NCI-H82 treated with DMSO at 0.1 percent for 48 hours (cell line): ENCODE measurements around the gene KIF3B.
A peak's percentile ranks its signal among the peaks of the same experiment; 100 is the strongest.

Experiments used
- DNase-seq: peaks from one replicate; lab custom pipeline; 2025; ENCODE audit not compliant: unreplicated experiment; lab: John Stamatoyannopoulos, UW

Gene KIF3B

DNA sequence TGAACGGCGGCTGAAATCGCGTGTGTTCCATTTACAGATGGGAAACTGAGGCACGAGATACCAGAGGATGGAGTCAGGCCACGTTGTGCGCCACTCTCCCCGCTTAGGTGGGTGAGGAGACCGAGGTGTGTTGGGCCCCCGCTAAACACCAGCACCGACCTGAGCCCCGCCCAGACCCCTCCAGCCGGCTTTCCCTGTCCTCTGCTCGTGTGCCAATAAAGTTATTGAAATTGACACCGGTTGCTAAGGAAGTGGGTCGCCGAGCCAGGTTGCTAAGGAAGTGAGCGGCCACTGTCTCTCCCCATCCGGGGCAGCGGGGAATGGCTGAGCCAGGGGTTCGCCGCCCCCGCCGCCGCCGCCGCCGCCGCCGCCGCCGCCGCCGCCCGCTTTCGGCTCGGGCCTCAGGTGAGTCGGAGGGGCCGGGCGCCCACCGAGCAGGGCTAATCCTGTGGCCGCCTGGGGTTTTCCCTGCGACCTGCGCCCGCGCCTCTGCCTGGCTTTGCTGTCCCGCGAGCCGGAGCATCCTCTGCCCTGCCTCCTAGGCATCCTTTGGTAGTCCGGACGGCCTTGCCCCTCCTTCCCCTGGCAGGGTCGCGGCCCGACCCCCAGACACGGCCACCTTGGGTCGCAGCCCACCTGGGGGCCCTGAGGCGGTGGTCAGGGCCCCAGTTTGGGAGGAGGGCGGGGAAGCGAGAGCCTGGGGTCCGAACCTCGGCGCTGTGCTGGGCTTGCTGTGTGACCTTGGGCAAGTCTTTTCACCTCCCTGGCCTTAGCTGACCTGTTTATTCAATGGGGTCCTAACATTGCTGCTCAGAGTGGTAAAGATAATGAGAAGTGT is at the start of gene KIF3B:
Gene KIF3B, plus strand, starts transcription at position 291 of the 838 bp plus-strand sequence. CDS start 32,127 bp downstream, outside the sequence.
- DNase-seq, result peak; percentile 80

DNA sequence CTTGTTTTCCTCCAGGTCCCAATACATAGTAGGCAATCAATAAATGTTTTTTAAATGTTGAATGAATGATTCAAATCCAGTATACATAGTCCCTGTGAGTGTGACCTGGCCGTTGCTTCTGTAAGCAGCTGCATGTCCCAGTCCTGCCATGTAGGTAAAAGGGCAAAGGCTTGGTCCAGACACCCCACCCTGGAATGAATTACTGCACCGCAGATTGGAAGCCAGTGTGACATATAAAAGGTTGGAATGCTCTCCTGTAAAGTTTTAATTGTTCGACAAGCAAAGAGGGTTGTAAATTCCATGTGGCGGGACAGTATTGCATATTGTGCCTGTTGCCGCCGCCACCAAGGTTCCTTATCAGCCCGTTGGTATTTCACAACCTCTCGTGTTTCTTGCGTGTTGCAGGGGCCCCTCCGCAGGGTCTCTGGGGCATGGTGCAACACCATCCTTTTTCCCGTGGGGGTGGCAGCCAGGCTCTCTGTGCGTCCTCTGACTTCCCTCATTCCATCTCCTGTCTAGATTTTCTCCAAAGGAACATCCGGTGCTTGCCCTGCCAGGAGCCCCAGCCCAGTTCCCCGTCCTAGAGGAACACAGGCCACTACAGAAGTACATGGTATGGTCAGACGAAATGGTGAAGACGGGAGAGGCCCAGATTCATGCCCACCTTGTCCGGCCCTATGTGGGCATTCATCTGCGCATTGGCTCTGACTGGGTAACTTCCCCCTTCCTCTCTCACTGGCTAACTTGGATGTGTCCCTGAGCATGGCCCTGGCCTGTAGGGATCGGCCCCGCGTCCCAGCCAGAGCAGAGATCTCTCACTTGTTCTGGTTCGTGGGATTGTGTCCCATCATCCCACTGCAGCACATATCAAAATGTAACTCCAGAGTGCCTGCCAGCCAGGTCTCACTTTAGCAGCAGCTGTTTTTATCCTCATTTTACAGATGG is 49.4 kb upstream of the KIF3B start:
- no peak for DNase-seq

DNA sequence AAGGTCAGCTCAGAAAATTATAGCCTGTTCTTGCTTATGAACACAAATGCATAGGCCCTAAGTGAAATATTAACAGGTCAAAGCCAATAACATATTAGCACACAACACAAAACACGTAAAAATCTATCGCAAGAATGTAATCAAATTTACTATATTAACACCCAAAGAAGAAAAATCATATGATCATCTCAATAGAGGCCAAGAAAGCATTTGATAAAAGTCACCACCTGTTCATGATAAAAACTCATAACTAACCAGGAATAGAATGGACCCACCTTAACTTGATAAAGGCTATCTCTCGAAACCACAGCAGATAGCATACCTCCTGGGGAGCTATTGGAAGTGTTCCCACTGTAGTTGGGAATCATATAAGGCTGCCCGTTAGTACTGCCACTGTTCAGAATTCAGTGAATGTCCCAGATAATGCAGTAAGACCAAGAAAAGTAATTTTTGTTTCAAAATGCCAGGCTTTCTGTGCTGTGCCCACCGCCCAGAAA is 48.2 kb upstream of the KIF3B start:
- no peak for DNase-seq

- no peak for DNase-seq
Observed at GRCh38 chr20:32230707-32231106, 46.7 kb upstream of the KIF3B start.

- no peak for DNase-seq
Observed at GRCh38 chr20:32231245-32231644, 46.2 kb upstream of the KIF3B start.

GRCh38 chr20:32231847-32232246 is 45.6 kb upstream of the KIF3B start:
- DNase-seq, result no peak

GRCh38 chr20:32232326-32232886 is 45.0 kb upstream of the KIF3B start:
- DNase-seq, result no peak

- no peak for DNase-seq
Observed at GRCh38 chr20:32233286-32233685, 44.2 kb upstream of the KIF3B start.

DNA sequence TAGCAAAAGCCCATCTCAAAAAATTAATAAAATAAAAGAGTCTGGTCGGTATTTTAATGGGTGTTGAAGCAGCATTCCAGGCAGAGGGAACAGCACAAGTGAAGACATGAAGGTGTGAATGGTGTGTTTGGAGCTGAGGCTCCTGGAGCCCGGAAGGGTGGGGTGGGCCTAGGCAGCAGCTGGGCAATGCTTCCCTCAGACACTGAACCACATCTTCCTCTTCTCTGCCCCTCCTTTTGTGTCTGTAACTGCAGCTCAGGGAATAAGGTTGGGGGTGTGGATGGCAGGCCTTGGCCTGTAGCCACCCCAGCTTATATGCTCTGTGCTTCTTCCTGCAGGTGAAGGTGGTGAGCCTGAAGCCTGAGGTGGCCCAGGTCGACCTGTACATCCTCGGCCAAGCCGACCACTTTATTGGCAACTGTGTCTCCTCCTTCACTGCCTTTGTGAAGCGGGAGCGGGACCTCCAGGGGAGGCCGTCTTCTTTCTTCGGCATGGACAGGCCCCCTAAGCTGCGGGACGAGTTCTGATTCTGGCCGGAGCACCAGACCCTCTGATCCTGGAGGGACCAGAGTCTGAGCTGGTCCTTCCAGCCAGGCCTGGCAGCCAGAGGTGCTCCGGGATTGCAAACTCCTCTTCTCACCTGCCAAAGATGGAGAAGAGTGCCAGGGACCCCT is 43.2 kb upstream of the KIF3B start:
- no peak for DNase-seq

- no peak for DNase-seq
Observed at GRCh38 chr20:32235331-32236047, 42.0 kb upstream of the KIF3B start.

DNA sequence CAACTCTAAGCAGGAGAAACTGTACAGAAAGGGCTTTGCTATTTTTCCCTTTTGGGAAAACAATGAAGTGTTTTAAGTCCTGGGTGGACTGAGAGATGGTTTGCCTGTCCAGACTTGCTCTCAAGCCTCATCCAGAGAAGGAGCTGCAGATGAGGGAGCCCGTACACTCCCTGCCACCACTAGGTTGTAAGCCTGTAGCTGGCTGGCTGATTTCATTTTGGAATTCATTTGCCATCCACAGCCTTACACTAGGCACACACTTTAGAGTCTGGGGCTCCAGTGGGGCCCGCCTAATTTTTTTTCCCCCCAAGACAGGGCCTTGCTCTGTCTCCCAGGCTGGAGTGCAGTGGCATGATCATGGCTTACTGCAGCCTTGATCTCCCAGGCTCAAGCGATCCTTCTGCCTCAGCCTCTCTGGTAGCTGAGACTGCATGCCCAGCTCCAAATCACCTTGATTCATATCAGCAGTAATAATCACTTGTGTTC is 41.4 kb upstream of the KIF3B start:
- no peak for DNase-seq

- DNase-seq, result no peak
Observed at GRCh38 chr20:32236819-32237218, 40.6 kb upstream of the KIF3B start.

GRCh38 chr20:32237419-32237818 is 40.0 kb upstream of the KIF3B start:
- DNase-seq, result no peak

DNA sequence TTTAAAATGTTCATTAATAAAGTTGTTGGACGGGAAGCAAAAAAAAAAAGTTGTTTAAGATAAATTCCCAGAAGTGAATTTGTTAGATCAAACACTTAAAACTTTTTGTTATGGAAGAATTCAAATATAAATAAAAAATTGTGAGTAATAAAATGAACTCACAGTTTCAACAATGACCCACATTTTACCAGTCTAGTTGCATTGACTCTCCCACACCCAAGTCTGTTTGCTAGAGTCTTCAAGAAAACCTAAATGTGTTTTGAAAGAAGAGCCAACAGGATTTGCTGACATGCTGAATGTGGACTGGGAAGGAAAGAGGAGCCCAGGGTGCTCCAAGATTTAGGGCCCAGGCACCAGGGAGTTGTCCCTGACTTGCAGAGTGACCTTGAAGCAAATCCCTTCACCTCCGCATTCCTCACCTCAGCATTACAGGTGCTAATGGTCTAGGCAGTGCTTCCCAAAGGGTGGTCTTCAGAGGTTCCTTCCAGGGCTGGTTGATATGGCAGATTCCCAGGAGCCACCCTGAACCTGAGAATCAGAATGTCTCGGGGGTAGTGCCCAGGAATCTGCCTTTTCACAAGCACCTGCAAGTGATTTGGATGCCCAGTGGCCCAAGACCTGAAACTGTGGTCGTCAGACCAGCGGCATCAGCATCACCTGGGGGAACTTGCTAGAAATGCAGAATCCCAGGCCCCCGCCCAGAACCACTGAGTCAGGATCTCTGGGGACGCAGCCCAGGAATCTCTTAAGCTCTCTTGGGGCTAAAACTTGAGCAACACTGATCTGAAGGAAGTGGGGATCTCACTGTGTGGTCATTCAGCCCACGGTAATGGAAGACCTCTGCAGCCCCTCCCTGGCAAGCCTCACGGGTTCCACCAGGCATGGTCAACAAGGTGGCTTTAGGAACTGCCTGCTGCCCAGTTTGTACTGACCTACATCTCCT is 38.7 kb upstream of the KIF3B start:
- DNase-seq, result no peak

- DNase-seq, result no peak
Observed at GRCh38 chr20:32240205-32240604, 37.2 kb upstream of the KIF3B start.

DNA sequence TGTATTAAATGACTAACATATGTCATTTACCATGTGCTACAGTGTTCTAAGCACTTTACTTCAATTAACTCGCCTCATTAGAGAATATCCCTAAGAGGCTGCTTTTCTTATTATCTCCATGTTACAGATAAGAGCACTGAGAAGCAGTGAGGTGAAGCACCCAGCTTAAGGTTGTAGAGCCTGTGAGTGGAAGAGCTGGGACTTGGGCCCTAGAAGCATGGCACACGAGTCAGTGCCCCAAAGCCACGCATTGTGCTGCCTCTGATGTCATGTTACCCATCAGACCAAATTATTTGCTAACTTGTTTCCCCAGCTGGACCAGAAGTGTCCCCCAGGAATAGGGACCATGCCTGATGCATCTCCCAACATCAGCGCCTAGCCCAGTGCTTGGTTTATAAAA is 35.6 kb upstream of the KIF3B start:
- DNase-seq, result peak; percentile 26

DNA sequence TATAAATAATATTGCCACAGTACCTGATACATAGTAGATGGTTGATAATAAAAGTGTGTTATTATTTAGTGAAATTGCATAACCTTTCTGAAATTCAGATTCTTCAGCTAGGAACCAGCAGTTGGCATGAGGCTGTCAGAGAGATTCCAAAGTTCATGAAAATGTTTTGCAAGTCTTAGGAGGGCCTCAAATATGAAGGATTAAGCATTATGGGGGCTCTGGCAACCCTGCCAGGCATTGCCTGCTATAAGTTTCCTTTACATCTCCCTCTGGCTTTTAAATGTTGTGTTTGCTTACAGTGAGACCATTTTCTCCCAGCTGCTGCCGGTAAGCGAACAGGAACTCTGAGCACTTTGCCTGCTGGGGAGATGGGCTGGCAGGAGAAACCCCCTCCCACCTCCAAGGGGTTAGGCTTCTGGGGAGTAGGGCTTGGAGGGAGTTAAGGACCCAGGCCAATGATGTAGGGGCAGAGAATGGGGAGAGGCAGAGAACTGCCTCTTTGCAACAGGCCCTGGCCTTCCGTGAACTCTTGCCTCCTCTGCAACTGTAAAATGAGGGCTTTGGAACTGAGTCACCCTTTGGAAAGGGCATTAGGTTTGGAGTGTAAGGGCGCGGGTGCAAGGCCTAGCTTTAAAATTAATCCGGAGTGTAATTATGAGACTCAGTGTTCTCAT is 33.2 kb upstream of the KIF3B start:
- no peak for DNase-seq

DNA sequence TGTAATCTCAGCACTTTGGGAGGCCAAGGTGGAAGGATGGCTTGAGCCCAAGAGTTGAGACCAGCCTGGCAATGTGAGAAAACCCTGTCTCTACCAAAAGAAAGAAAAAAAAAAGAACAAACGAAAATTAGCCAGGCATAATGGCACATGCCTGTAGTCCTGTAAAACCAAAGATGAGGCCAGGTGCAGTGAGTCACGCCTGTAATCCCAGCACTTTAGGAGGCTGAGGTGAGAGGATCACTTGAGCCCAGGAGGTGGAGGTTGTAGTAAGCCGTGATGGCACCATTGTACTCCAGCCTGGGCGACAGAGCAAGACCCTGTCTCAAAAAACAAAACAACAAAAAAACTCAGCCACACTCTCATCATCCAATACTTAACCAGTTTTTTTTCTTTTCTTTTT is 32.5 kb upstream of the KIF3B start:
- DNase-seq, result no peak
